Activated T-cell treated with anti-CD3 and anti-CD28 coated beads, Interleukin-2, amount 50 U/mL, for 1 hour (primary cell): Measurements from ENCODE around the gene TADA2B.

Experiments used
- DNase-seq: peaks from one replicate; pipeline ENCODE4 v3.0.0-alpha.2; 2020

The TADA2B gene

GRCh38 chr4:7018281-7018680 is 24.9 kb upstream of the TADA2B start:
- no peak for DNase-seq

DNA sequence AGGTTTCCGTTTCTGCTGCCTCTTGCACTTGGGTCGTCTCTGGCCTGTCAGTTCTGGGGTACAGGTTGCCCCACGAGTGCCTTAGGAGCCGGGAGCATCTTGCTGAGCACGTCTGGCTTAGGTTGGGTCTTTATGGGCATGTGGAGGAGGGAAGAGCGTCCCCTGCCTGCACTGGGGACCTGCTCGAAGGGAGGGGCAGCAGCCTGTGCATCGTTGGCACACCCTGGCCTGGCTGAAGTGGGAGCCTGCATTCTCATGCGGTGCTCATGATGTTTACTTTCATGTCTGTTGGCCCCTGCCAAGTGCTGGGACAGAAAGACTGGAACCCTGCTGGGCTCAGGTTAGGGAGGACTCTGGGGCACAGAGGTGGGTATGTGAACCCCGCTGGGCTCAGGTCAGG is 23.8 kb upstream of the TADA2B start:
- no peak for DNase-seq

GRCh38 chr4:7020290-7020689 is 22.9 kb upstream of the TADA2B start:
- no peak for DNase-seq

- no peak for DNase-seq
Measured at GRCh38 chr4:7020856-7021255, 22.3 kb upstream of the TADA2B start.

DNA sequence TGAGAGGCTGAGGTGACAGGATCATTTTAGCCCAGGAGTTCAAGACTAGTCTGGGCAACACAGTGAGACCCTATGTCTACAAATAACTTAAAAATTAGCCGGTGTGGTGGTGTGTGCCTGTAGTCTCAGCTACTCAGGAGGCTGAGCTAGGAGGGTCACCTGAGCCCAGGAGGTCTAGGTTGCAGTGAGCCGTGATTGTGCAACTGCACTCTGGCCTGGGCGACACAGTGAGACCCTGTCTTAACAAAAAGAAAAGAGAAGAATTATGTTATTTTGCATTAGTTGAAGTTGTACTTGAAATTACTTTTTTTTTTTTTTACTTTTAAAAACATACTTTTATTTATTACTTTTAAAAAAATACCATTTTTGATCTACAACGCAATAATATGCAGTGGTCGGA is 21.8 kb upstream of the TADA2B start:
- no peak for DNase-seq

- DNase-seq: no peak
Measured at GRCh38 chr4:7021930-7022664, 21.1 kb upstream of the TADA2B start.

GRCh38 chr4:7023486-7023885 is 19.7 kb upstream of the TADA2B start:
- DNase-seq: no peak

DNA sequence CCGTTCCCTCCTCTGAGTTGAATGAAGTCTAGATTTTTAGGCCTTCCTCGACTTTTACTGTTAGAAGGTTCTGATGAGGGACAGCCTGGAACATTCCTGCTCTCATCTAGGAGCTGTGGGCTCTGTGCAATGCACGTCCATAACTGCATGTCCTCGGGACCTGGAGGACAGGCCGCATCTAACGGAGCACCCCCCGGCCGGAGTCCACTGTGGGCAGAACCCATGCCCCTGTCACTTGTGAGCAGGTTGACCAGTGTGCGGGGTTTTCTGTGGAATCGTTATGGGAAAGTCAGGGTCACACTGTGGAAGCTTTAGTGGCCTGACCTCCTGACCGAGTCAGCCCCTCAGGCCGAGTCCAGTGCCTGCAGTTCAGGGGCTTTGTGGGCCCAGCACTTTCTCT is 19.3 kb upstream of the TADA2B start:
- DNase-seq: no peak

DNA sequence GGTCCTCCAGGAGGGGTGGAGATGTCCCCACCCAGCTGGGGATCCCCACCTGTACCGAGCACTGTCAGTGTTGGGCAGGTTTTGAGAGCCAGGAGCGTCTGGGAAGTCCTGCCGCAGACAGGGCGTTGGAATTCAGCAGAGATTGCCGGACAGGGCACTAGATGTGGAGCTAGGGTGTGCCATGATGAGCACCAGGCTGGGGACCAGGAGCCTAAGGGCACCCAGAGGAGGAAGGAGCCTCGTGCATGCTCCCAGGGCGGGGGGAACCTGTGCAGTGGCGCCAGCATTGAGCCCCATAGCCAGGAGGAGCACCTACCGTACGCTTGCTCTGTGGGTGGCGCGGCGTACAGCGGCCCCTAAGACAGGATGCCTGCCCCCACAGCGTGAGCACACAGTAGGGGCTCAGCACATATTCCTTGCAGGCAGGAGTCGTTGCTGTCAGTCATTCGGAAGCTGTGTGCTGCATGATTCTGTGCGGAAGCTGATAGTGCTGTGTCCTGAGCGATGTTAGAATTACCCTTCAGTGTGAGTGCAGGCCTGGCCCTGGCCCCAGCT is 18.8 kb upstream of the TADA2B start:
- DNase-seq: no peak

DNA sequence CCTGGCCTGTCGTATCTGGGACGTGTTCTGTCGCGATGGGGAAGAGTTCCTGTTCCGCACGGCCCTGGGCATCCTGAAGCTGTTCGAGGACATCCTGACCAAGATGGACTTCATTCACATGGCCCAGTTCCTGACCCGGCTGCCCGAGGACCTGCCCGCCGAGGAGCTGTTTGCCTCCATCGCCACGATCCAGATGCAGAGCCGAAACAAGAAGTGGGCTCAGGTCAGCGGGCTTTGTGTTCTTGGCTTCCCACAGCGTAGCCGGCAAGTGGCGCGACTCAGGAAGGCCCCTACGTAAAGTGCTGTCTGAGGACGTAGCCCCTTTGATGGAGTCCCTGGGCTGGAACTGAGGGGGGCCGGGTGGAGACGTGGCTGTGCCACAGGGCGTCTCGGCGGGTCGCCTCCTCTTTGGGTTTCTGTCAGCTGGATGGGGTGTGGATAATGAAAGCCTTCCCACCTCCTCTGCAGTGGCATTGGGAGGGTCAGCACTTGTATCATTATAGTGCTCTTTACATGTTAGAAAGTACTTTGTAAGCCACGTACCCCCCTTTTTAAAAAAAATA is 18.1 kb upstream of the TADA2B start:
- DNase-seq: no peak

DNA sequence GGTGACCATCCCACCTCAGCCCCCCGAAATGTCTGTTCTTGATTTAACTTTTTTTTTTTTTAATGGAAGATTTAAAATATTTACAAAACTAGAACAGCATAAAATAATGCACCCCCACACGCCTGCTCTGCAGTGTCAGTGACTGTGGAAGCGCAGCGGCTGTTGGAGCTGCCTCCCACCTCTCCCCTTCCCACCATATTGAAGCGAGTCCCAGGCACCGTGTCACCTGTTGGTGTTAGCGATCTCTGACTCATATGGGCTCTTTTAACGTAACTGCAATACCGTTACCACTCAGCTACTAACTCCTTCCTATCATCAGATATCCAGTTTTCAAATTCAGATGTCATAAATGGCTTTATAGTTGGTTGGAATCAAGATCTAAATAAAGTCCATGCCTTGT is 17.1 kb upstream of the TADA2B start:
- DNase-seq: no peak

- no peak for DNase-seq
Measured at GRCh38 chr4:7027284-7027683, 15.9 kb upstream of the TADA2B start.

GRCh38 chr4:7027913-7028312 is 15.3 kb upstream of the TADA2B start:
- DNase-seq: no peak

- DNase-seq: no peak
Measured at GRCh38 chr4:7029212-7029611, 14.0 kb upstream of the TADA2B start.

GRCh38 chr4:7029921-7030320 is 13.3 kb upstream of the TADA2B start:
- no peak for DNase-seq

DNA sequence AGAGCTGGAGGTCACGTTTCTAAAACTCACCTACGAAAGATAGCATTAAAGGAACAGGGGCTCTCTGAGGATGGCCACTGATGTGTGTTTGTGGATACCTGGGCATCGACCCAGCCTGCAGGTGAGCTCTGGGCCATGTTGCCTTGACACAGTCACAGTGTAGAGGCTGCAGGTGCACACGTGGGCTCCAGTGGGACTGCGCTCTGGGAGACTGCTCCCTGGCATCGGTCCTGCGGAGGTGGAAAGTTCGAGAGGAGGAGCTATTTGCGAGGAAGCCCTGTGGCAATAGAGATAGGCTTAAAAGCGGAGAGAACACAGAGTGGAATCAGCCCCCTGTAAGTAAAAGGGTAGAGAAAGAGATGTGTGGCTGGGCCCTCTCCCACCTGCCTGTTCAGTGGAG is 12.3 kb upstream of the TADA2B start:
- DNase-seq: no peak

- DNase-seq: no peak
Measured at GRCh38 chr4:7031558-7032449, 11.4 kb upstream of the TADA2B start.

- no peak for DNase-seq
Measured at GRCh38 chr4:7032596-7032995, 10.6 kb upstream of the TADA2B start.

GRCh38 chr4:7034262-7035081 is 8.7 kb upstream of the TADA2B start:
- DNase-seq: no peak

DNA sequence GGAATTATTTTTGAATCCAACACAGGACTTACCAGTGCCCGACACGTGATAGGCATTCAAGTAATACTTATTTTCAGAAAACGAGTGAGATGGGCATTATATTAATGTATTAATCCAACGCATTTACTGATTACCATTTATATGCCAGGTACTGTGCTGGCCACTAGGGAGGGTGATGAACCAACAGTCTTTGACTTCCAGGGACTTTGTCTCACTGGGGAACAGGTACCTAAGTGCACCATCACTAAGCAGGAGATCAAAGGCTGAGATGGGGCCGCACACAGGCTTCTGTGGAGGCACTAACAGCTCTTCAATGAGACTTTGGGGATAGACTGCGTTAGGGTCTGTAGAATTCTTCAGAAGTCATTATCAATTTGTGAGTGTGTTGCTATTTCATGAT is 5.7 kb upstream of the TADA2B start:
- no peak for DNase-seq

GRCh38 chr4:7040765-7041164 is 2.4 kb upstream of the TADA2B start:
- DNase-seq: no peak

GRCh38 chr4:7041246-7041645 is 1.9 kb upstream of the TADA2B start:
- DNase-seq: no peak
